DND-41 (cell line): ENCODE results near the gene PRKCB.

ENCODE experiments used
- ATAC-seq: fragments of 200-7000 bp; cut with Tn5 transposase; 3 replicates; pipeline ENCODE4 v1.9.1; 2021; ENCODE audit warnings: low read depth; ENCODE audit not compliant: insufficient read depth
- DNase-seq: peaks from one replicate; pipeline ENCODE4 v3.0.0-alpha.2; 2020
- H2AFZ ChIP-seq: 2 replicates; pipeline ENCODE4 v1.6.0; 2012; ENCODE audit warnings: low read depth, low read length
- H3K27ac ChIP-seq: 2 replicates; pipeline ENCODE4 v1.5.1; 2012; ENCODE audit warnings: low read length, inconsistent platforms
- H3K27me3 ChIP-seq: fragments of 200-600 bp; sonication (generic); 2 replicates; pipeline ENCODE4 v1.6.0; 2012; ENCODE audit warnings: low read length, mild to moderate bottlenecking, inconsistent platforms; ENCODE audit not compliant: insufficient read depth, poor library complexity
- H3K36me3 ChIP-seq: 2 replicates; pipeline ENCODE4 v1.5.1; 2012; ENCODE audit warnings: low read length, inconsistent platforms; ENCODE audit not compliant: insufficient read depth
- H3K4me1 ChIP-seq: 2 replicates; pipeline ENCODE4 v1.5.1; 2012; ENCODE audit warnings: mild to moderate bottlenecking, low read length; ENCODE audit not compliant: insufficient read depth
- H3K4me2 ChIP-seq: 2 replicates; pipeline ENCODE4 v1.6.0; 2012; ENCODE audit warnings: mild to moderate bottlenecking, moderate library complexity, low read length, inconsistent platforms; ENCODE audit not compliant: insufficient read depth
- H3K4me3 ChIP-seq, 2 experiments: fragments of 200-600 bp in 1 of 2; shearing (Covaris generic) in 1 of 2; 2 replicates each; pipeline ENCODE4 v1.5.1; 2012 to 2016; ENCODE audit warnings: inconsistent platforms in 2 of 2, low read length in 2 of 2, mild to moderate bottlenecking in 2 of 2, low read depth in 1 of 2, moderate library complexity in 1 of 2
- H3K79me2 ChIP-seq: 2 replicates; pipeline ENCODE4 v1.6.0; 2012; ENCODE audit warnings: low read length, inconsistent platforms; ENCODE audit not compliant: insufficient read depth
- H3K9ac ChIP-seq: 2 replicates; pipeline ENCODE4 v1.6.0; 2012; ENCODE audit warnings: low read depth, mild to moderate bottlenecking, inconsistent platforms, low read length, moderate library complexity
- H3K9me3 ChIP-seq: 2 replicates; pipeline ENCODE4 v1.5.1; 2012; ENCODE audit warnings: low read length, moderate library complexity, mild to moderate bottlenecking, inconsistent platforms; ENCODE audit not compliant: insufficient read depth, severe bottlenecking
- H4K20me1 ChIP-seq: 2 replicates; pipeline ENCODE4 v1.6.0; 2012; ENCODE audit warnings: low read length; ENCODE audit not compliant: insufficient read depth
- CTCF ChIP-seq: IDR thresholded peaks from 2 replicates; pipeline ENCODE4 v1.5.1; 2012; ENCODE audit warnings: borderline replicate concordance, low read length, moderate library complexity, mild to moderate bottlenecking; ENCODE audit not compliant: poor library complexity, severe bottlenecking; ENCODE audit errors: extremely low read depth
- EZH2 ChIP-seq: IDR thresholded peaks from 3 replicates; pipeline ENCODE4 v1.6.1; 2012; ENCODE audit warnings: borderline replicate concordance, low read depth, mild to moderate bottlenecking, moderate library complexity, low read length, inconsistent platforms; ENCODE audit not compliant: severe bottlenecking

The PRKCB gene

GRCh38 chr16:24035127-24035842 is 199.5 kb downstream of the PRKCB start:
- Histone ChIP-seq H3K27ac (no peak overlapping the region), H3K4me1 (no peaks in the 10 kb centered on the region), H3K9ac (no peak overlapping the region), H3K4me3 (no peak overlapping the region), H3K79me2 (no peaks in the 10 kb centered on the region), H3K27me3 (no peaks in the 10 kb centered on the region), H2AFZ (no peak overlapping the region), H3K9me3 (no peaks in the 10 kb centered on the region), H4K20me1 (no peaks in the 10 kb centered on the region; the same call in 1 of the 2 replicates), H3K4me2 (no peak overlapping the region), H3K36me3 (peaks cover 37% of the 10 kb centered on the region)
- TF ChIP-seq CTCF (no peak), EZH2 (no peak)
- ATAC-seq = no peak
- DNase-seq = no peak

DNA sequence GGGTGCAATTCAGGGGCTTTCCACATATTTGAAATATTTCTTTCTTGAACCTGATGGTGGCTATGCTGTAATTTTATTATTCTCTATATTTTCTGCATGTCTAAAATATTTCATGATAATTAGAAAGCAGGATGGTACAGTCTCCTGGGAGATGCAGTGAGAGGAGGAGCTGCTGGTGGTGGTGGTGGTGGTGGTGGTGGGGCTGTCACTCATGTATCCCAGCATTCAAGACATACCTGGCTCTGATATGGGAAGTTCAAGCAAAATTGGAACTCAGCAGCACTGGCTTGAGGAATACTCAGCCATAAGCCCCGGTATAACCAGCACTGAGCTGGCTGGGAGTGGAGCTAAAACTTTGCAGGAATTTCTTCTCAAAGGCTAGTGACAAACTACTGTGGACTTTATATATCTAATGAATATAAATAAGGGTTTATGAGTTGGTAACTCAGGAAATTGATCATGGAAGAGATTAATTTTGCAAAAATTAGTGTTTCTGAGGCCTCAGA is 200.3 kb downstream of the PRKCB start:
- Histone ChIP-seq H3K27me3 (no peaks in the 10 kb centered on the region), H3K27ac (no peak overlapping the region), H3K36me3 (peaks cover 37% of the 10 kb centered on the region), H3K4me3 (no peak overlapping the region), H3K4me1 (no peaks in the 10 kb centered on the region), H3K79me2 (no peaks in the 10 kb centered on the region), H2AFZ (no peak overlapping the region), H4K20me1 (no peaks in the 10 kb centered on the region; the same call in 1 of the 2 replicates), H3K4me2 (no peak overlapping the region), H3K9me3 (no peaks in the 10 kb centered on the region), H3K9ac (no peak overlapping the region)
- ATAC-seq = no peak
- TF ChIP-seq EZH2 (no peak), CTCF (no peak)
- no peak for DNase-seq

DNA sequence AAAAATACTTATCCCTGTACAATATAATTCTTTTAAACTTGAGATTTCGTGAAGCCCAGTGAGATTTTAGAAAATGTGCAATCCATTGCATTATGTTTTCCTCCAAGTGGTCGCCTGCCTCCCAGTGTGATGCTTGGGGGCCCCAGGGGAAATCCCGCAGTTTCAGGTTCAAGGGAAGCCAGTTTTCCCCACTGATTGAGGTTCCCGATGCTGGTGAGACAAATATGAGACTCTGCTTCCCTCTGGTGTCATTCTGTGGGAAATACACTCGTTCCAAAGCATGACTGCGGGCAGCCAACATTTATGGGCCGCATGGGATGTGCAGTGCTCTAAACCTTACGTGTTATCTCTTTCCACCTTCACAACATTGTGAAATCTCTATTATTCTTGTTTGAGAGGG is 200.8 kb downstream of the PRKCB start:
- no peak overlapping the region for H3K27ac ChIP-seq
- peaks cover 34% of the 10 kb centered on the region for H3K36me3 ChIP-seq
- no peak overlapping the region for H3K4me3 ChIP-seq
- H3K4me1 ChIP-seq = no peaks in the 10 kb centered on the region
- TF ChIP-seq CTCF (peak; percentile 86), EZH2 (no peak)
- no peaks in the 10 kb centered on the region for H3K79me2 ChIP-seq
- peak; percentile 51 for DNase-seq
- H4K20me1 ChIP-seq = no peaks in the 10 kb centered on the region; the same call in 1 of the 2 replicates
- no peak overlapping the region for H3K9ac ChIP-seq
- H3K4me2 ChIP-seq = no peak overlapping the region
- no peaks in the 10 kb centered on the region for H3K27me3 ChIP-seq
- H3K9me3 ChIP-seq = no peaks in the 10 kb centered on the region
- H2AFZ ChIP-seq = no peak overlapping the region
- peak; percentile 71; the same call in 2 of the 3 replicates for ATAC-seq
